Activated T-cell treated with anti-CD3 and anti-CD28 coated beads, Interleukin-2, amount 50 U/mL, for 24 hours (primary cell): ENCODE results near the gene TBC1D1.

Experiments used
- DNase-seq: peaks from one replicate; pipeline ENCODE4 v3.0.0-alpha.2; 2020
- H3K27ac Mint-ChIP-seq: 2 replicates; pipeline ENCODE4 v1.8.0; 2020; ENCODE audit warnings: mild to moderate bottlenecking, mixed read lengths
- H3K27me3 Mint-ChIP-seq: 2 replicates; pipeline ENCODE4 v1.8.0; 2020; ENCODE audit warnings: mixed read lengths
- H3K36me3 Mint-ChIP-seq: 2 replicates; pipeline ENCODE4 v1.8.0; 2020; ENCODE audit warnings: low read depth, mixed read lengths
- H3K4me1 Mint-ChIP-seq: 2 replicates; pipeline ENCODE4 v1.8.0; 2020; ENCODE audit warnings: low read depth, mixed read lengths
- H3K4me3 Mint-ChIP-seq: 2 replicates; pipeline ENCODE4 v1.8.0; 2020; ENCODE audit warnings: mild to moderate bottlenecking, moderate library complexity, mixed read lengths
- H3K9me3 Mint-ChIP-seq: 2 replicates; pipeline ENCODE4 v1.8.0; 2020; ENCODE audit warnings: mixed read lengths

The TBC1D1 gene

GRCh38 chr4:38140643-38141203 is 249.8 kb downstream of the TBC1D1 start:
- H3K4me1 Mint-ChIP-seq, result peaks cover 18% of the 10 kb centered on the region
- H3K4me3 Mint-ChIP-seq, result no peak overlapping the region
- peaks cover 50% of the 10 kb centered on the region for H3K36me3 Mint-ChIP-seq
- H3K9me3 Mint-ChIP-seq, result no peaks in the 10 kb centered on the region
- no peaks in the 10 kb centered on the region for H3K27me3 Mint-ChIP-seq
- no peak for DNase-seq
- H3K27ac Mint-ChIP-seq, result no peak overlapping the region

GRCh38 chr4:38141808-38142500 is 251.1 kb downstream of the TBC1D1 start:
- peaks cover 38% of the 10 kb centered on the region for H3K36me3 Mint-ChIP-seq
- H3K27me3 Mint-ChIP-seq, result no peaks in the 10 kb centered on the region
- H3K27ac Mint-ChIP-seq, result peak overlapping the region; percentile 86
- DNase-seq, result no peak
- no peak overlapping the region for H3K4me3 Mint-ChIP-seq
- H3K4me1 Mint-ChIP-seq, result peaks cover 16% of the 10 kb centered on the region
- H3K9me3 Mint-ChIP-seq, result no peaks in the 10 kb centered on the region

DNA sequence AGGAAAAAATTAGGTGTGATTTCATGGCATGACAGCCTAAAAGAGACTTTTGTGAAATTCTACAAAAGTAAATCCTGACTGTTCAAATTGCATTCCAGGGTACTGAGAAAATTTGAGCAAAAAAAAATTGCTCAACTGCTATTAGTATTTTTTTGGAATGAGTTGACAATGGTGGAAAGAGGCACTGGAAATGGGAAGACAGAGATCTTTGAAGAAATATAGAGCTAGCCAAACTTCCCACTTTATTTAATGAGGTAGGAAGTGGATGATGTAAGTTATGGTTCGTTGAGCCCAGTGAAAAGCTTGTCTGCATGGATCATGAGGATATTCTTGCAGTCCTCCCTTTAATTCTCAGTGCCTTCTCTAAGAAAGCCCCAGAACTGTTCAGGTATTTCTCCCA is 253.1 kb downstream of the TBC1D1 start:
- Mint-ChIP-seq H3K4me3 (no peak overlapping the region), H3K36me3 (peaks cover 17% of the 10 kb centered on the region), H3K9me3 (no peaks in the 10 kb centered on the region), H3K27ac (no peak overlapping the region), H3K27me3 (no peaks in the 10 kb centered on the region), H3K4me1 (peaks cover 8% of the 10 kb centered on the region)
- DNase-seq, result no peak

DNA sequence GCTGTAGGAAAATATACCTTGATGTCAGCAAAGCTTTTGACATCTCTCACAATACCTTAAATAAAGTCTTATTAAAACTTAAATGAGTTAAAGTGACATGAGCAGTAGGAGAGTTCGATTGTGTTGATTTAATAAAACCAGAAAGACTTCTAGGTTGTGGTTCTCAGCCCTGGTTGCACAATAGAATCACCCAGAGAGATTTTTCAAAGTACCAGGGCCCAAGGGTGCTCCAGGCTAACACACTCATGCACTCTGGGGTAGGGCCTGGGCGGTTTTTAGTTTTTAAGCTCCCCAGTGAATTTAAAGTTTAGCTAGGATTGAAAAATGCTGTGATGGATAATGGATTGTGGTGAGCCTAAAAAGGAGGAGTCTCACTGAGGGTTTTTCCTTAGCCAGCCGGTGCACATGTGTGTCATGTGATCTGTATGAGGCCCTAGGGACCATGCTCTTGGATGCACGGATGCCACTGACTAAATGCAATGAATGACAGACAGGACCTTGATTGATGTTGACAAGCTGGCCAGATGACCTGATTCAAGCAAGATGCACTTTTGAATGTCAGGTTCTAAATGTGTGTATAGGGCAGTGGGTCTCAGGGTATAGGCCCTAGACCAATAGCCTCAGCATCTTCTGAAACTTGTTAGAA is 254.3 kb downstream of the TBC1D1 start:
- no peak overlapping the region for H3K4me3 Mint-ChIP-seq
- no peaks in the 10 kb centered on the region for H3K9me3 Mint-ChIP-seq
- peaks cover 8% of the 10 kb centered on the region for H3K4me1 Mint-ChIP-seq
- no peak overlapping the region for H3K27ac Mint-ChIP-seq
- H3K36me3 Mint-ChIP-seq, result peaks cover 6% of the 10 kb centered on the region
- no peak for DNase-seq
- H3K27me3 Mint-ChIP-seq, result no peaks in the 10 kb centered on the region

- Mint-ChIP-seq H3K27me3 (no peaks in the 10 kb centered on the region), H3K36me3 (peaks cover under 1% of the 10 kb centered on the region), H3K4me3 (no peak overlapping the region), H3K9me3 (no peaks in the 10 kb centered on the region), H3K27ac (no peak overlapping the region), H3K4me1 (peaks cover 8% of the 10 kb centered on the region)
- no peak for DNase-seq
These were observed 254.9 kb downstream of the TBC1D1 start for GRCh38 chr4:38145741-38146140.

- no peak for DNase-seq
- no peak overlapping the region for H3K4me3 Mint-ChIP-seq
- H3K9me3 Mint-ChIP-seq, result no peaks in the 10 kb centered on the region
- H3K27ac Mint-ChIP-seq, result no peak overlapping the region
- H3K4me1 Mint-ChIP-seq, result peaks cover 8% of the 10 kb centered on the region
- H3K27me3 Mint-ChIP-seq, result no peaks in the 10 kb centered on the region
- H3K36me3 Mint-ChIP-seq, result no peaks in the 10 kb centered on the region
These were observed 255.5 kb downstream of the TBC1D1 start for GRCh38 chr4:38146383-38146782.

- no peaks in the 10 kb centered on the region for H3K36me3 Mint-ChIP-seq
- H3K27ac Mint-ChIP-seq, result no peak overlapping the region
- no peaks in the 10 kb centered on the region for H3K27me3 Mint-ChIP-seq
- no peak overlapping the region for H3K4me3 Mint-ChIP-seq
- H3K4me1 Mint-ChIP-seq, result peaks cover 13% of the 10 kb centered on the region
- H3K9me3 Mint-ChIP-seq, result no peaks in the 10 kb centered on the region
- no peak for DNase-seq
These were observed 258.6 kb downstream of the TBC1D1 start for GRCh38 chr4:38149472-38149996.

- Mint-ChIP-seq H3K4me1 (peaks cover 19% of the 10 kb centered on the region), H3K27me3 (no peaks in the 10 kb centered on the region), H3K36me3 (no peaks in the 10 kb centered on the region), H3K4me3 (no peak overlapping the region), H3K27ac (no peak overlapping the region), H3K9me3 (no peaks in the 10 kb centered on the region)
- no peak for DNase-seq
These were observed 259.2 kb downstream of the TBC1D1 start for GRCh38 chr4:38149997-38150671.

GRCh38 chr4:38150766-38151165 is 259.9 kb downstream of the TBC1D1 start:
- Mint-ChIP-seq H3K27me3 (no peaks in the 10 kb centered on the region), H3K27ac (no peak overlapping the region), H3K4me3 (no peak overlapping the region), H3K4me1 (peaks cover 26% of the 10 kb centered on the region), H3K9me3 (no peaks in the 10 kb centered on the region), H3K36me3 (no peaks in the 10 kb centered on the region)
- no peak for DNase-seq

DNA sequence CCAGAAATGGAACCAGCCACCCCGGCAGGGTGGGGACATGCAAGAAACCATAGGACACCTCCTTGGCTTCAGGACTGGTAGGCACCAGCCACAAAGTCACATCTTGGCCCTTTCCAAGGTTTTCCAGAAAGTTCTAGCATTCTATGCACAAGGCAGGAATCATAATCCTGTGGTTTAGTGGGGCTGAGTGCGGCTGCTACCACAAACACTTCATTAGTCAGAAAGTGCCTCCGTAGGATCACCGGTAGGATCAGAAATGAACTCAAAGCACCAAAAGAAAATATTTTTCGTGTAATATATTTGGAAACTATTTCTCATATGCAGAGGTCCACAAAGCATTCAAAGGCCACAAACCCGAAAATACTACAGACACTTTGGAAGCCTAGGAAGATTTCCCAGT is 261.0 kb downstream of the TBC1D1 start:
- Mint-ChIP-seq H3K27ac (no peak overlapping the region), H3K36me3 (no peaks in the 10 kb centered on the region), H3K27me3 (no peaks in the 10 kb centered on the region), H3K4me1 (peaks cover 29% of the 10 kb centered on the region), H3K9me3 (no peaks in the 10 kb centered on the region), H3K4me3 (no peak overlapping the region)
- no peak for DNase-seq

DNA sequence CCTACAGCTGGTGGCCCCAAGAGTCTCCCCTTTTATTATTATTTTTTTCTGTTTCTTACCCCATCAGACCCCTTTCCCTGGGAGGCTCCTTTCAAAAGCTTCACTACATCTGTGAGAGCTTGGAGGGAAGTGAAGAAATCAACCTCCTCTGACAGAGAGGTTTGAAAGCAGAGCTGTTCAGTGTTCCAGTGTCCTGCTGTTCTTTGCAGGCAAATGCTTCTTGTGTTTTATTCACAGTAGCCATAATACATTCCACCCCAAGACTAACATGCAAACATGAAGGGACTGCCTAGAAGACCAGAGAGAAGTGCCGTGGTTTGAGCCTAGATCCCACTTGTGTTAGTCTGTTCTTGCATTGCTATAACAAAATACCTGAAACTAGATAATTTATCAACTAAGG is 261.4 kb downstream of the TBC1D1 start:
- Mint-ChIP-seq H3K9me3 (no peaks in the 10 kb centered on the region), H3K4me3 (no peak overlapping the region), H3K4me1 (peaks cover 32% of the 10 kb centered on the region), H3K27ac (no peak overlapping the region), H3K36me3 (no peaks in the 10 kb centered on the region), H3K27me3 (no peaks in the 10 kb centered on the region)
- no peak for DNase-seq

DNA sequence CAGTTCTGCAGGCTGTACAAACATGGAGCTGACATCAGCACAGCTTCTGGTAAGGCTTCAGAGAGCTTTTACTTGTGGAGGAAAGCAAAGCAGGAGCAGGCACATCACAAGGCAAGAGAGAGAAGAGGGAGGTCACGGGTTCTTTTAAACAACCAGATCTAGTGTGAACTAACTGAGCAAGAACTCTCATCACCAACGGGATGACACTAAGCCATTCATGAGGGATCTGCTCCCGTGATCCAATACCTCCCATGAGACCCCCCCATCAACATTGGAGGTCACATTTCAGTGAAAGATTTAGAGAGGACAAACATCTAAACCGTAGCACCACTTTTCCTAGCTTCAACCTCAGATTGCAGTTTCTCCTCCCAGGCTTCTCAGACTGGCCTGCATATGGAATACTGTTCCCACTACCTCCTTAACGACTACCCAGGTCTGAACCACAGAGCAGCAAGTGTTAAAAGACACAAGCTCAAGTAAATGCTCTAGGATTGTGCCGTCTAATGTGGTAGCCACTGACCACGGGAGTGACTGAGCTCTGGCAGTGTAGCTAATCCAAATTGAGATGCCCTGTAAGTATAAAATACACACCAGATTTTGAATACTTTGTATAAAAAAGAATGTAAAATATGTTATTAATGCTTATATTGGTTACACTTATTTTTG is 262.0 kb downstream of the TBC1D1 start:
- H3K4me3 Mint-ChIP-seq, result no peak overlapping the region
- no peaks in the 10 kb centered on the region for H3K27me3 Mint-ChIP-seq
- H3K4me1 Mint-ChIP-seq, result peaks cover 33% of the 10 kb centered on the region
- no peaks in the 10 kb centered on the region for H3K36me3 Mint-ChIP-seq
- no peak overlapping the region for H3K27ac Mint-ChIP-seq
- DNase-seq, result no peak
- H3K9me3 Mint-ChIP-seq, result no peaks in the 10 kb centered on the region

DNA sequence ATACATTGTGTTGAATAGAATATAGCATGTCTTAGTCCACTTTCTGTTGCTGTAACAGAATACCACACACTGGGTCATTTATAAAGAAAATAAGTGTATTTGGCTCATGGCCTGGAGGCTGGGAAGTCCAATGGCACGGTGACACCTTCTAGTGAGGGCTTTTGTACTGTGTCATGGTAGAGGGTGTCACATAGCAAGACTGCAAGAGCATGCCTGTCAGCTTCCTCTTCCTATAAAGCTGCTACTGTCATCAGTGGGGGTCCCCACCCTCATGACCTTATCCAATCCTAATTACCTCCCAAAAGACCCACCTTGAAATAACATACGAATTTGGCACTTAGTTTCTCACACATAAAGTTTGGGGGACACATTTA is 262.5 kb downstream of the TBC1D1 start:
- Mint-ChIP-seq H3K4me1 (peaks cover 35% of the 10 kb centered on the region), H3K27me3 (no peaks in the 10 kb centered on the region), H3K27ac (no peak overlapping the region)

DNA sequence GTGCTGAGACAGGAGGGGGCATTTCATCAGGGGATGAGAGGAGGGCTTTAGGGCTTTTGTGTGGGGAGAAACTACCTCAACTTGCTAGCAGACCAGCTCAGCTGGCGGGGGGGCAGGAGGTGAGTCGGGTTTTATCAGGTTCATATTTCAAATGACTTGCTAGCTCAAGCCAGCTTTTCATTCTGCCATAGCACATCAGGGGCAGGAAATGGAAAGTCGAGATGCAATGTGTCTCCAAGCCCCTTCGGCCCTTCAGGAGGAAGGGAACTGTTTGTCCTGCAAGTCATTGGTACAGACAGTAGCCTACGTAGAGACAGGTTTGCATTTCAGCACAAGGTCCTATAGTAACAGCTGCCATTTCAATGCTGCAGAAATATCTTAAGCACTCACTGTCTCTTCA is 263.4 kb downstream of the TBC1D1 start:
- Mint-ChIP-seq H3K9me3 (no peaks in the 10 kb centered on the region), H3K27ac (no peak overlapping the region), H3K4me3 (no peak overlapping the region), H3K27me3 (no peaks in the 10 kb centered on the region), H3K4me1 (peaks cover 40% of the 10 kb centered on the region), H3K36me3 (no peaks in the 10 kb centered on the region)
- DNase-seq, result no peak

More for the DNA sequence above, 262.5 kb downstream of the TBC1D1 start:
- Mint-ChIP-seq H3K36me3 (no peaks in the 10 kb centered on the region), H3K9me3 (no peaks in the 10 kb centered on the region), H3K4me3 (no peak overlapping the region)
- DNase-seq, result no peak
